SK-N-SH (cell line): ENCODE data around the gene IDH2. TPM values are rescaled to one million over a fixed set of nuclear protein-coding genes. Genes with fewer than 3 reads are reported as not detected.
A peak's percentile ranks its signal among the peaks of the same experiment; 100 is the strongest.

ENCODE experiments used
- CTCF ChIA-PET: fragments of 300-600, 350-600 bp; formaldehyde crosslinking; extraction: SDS; loops from one replicate; lab custom pipeline; 2021; lab: Yijun Ruan, JAX
- POLR2A ChIA-PET: fragments of 350-600 bp; sonication (Branson Sonifier 250); formaldehyde crosslinking; extraction: SDS; loops from one replicate; lab custom pipeline; 2020; ENCODE audit warnings: antibody characterized with exemption, inconsistent platforms; lab: Yijun Ruan, JAX
- DNase-seq: peaks from one replicate; pipeline ENCODE4 v3.0.0; 2012
- H2AFZ ChIP-seq: fragments of 200-600 bp; sonication (generic); 2 replicates; pipeline ENCODE4 v1.8.1; 2016; ENCODE audit warnings: antibody characterized with exemption, mild to moderate bottlenecking, low read depth
- H3F3A ChIP-seq: fragments of 200-600 bp; sonication (generic); replicated peaks from 2 replicates; pipeline ENCODE3; 2016; ENCODE audit warnings: antibody characterized with exemption, mild to moderate bottlenecking; ENCODE audit not compliant: insufficient read depth
- H3K27ac ChIP-seq, 2 experiments: fragments of 200-500 bp in 1 of 2; fragments of 200-600 bp in 1 of 2; sonication (Bioruptor generic) in 1 of 2; sonication (generic), shearing (Covaris generic) in 1 of 2; 2 replicates each; pipeline versions ENCODE4 v1.5.1 to v1.6.1; 2014 to 2016; ENCODE audit warnings: low read depth in 2 of 2, inconsistent platforms in 1 of 2, low read length in 1 of 2, mild to moderate bottlenecking in 1 of 2, mixed read lengths in 1 of 2
- H3K27me3 ChIP-seq: fragments of 200-600 bp; sonication (generic), shearing (Covaris generic); 2 replicates; pipeline ENCODE4 v1.6.1; 2016; ENCODE audit warnings: mixed run types; ENCODE audit not compliant: insufficient read depth
- H3K36me3 ChIP-seq, 2 experiments: fragments of 200-500 bp in 1 of 2; fragments of 200-600 bp in 1 of 2; sonication (Bioruptor generic) in 1 of 2; sonication (generic) in 1 of 2; replicated peaks in 1 of 2; 2 replicates each; pipeline versions ENCODE3 to v1.5.1; 2014 to 2016; ENCODE audit warnings: low read length in 1 of 2, mild to moderate bottlenecking in 1 of 2; ENCODE audit not compliant: insufficient read depth in 2 of 2, control insufficient read depth in 1 of 2
- H3K4me1 ChIP-seq, 2 experiments: fragments of 200-500 bp in 1 of 2; fragments of 200-600 bp in 1 of 2; sonication (Bioruptor generic) in 1 of 2; sonication (generic), shearing (Covaris generic) in 1 of 2; 2 replicates each; pipeline versions ENCODE4 v1.5.1 to v1.6.1; 2014 to 2016; ENCODE audit warnings: low read depth in 1 of 2, low read length in 1 of 2, mixed run types in 1 of 2; ENCODE audit not compliant: insufficient read depth in 2 of 2, control insufficient read depth in 1 of 2
- H3K4me2 ChIP-seq: fragments of 200-600 bp; sonication (generic), shearing (Covaris generic); 2 replicates; pipeline ENCODE4 v1.6.1; 2017; ENCODE audit warnings: mixed run types
- H3K4me3 ChIP-seq, 2 experiments: fragments of 200-500 bp in 1 of 2; fragments of 200-600 bp in 1 of 2; sonication (Bioruptor generic) in 1 of 2; sonication (generic), shearing (Covaris generic) in 1 of 2; 2 replicates each; pipeline versions ENCODE4 v1.5.1 to v1.8.1; 2014 to 2016; ENCODE audit warnings: low read depth in 2 of 2, inconsistent platforms in 1 of 2, low read length in 1 of 2, mild to moderate bottlenecking in 1 of 2, mixed read lengths in 1 of 2, moderate library complexity in 1 of 2
- H3K79me2 ChIP-seq: fragments of 200-600 bp; sonication (generic); 2 replicates; pipeline ENCODE4 v1.8.1; 2017; ENCODE audit warnings: mild to moderate bottlenecking; ENCODE audit not compliant: insufficient read depth
- H3K9ac ChIP-seq: fragments of 200-600 bp; sonication (generic); 2 replicates; pipeline ENCODE4 v1.6.1; 2017; ENCODE audit warnings: mixed run types
- H3K9me2 ChIP-seq: fragments of 200-600 bp; sonication (generic); 2 replicates; pipeline ENCODE4 v1.6.1; 2017; ENCODE audit warnings: mixed run types
- H3K9me3 ChIP-seq: fragments of 200-600 bp; sonication (generic); 2 replicates; pipeline ENCODE4 v1.6.1; 2017; ENCODE audit warnings: mixed run types, mild to moderate bottlenecking, moderate library complexity
- H4K20me1 ChIP-seq: fragments of 200-600 bp; sonication (generic); 2 replicates; pipeline ENCODE4 v1.6.1; 2017; ENCODE audit warnings: mild to moderate bottlenecking, mixed run types; ENCODE audit not compliant: insufficient read depth
- EZH2phosphoT487 ChIP-seq: fragments of 200-600 bp; sonication (generic); IDR thresholded peaks from 2 replicates; pipeline ENCODE4 v1.6.1; 2017; ENCODE audit warnings: low read depth, mixed run types, mild to moderate bottlenecking, antibody characterized with exemption, moderate library complexity, borderline replicate concordance
- FOXM1 ChIP-seq: IDR thresholded peaks from 2 replicates; pipeline ENCODE4 v1.4.0; 2012; ENCODE audit warnings: low read depth, mild to moderate bottlenecking
- GABPA ChIP-seq: IDR thresholded peaks from 2 replicates; pipeline ENCODE4 v1.4.0; 2012; ENCODE audit warnings: low read depth, mild to moderate bottlenecking
- IRF3 ChIP-seq: fragments of 150-350 bp; IDR thresholded peaks from 2 replicates; pipeline ENCODE4 v1.6.1; 2016; ENCODE audit warnings: mild to moderate bottlenecking, low read depth, low read length
- MAX ChIP-seq: IDR thresholded peaks from 2 replicates; pipeline ENCODE4 v1.4.0; 2012; ENCODE audit warnings: low read depth
- NRF1 ChIP-seq: IDR thresholded peaks from 2 replicates; pipeline ENCODE4 v1.6.1; 2012; ENCODE audit warnings: low read depth, mild to moderate bottlenecking, low read length
- RAD21 ChIP-seq: IDR thresholded peaks from 2 replicates; pipeline ENCODE4 v1.6.1; 2012; ENCODE audit warnings: mild to moderate bottlenecking, low read length
- TCF12 ChIP-seq: IDR thresholded peaks from 2 replicates; pipeline ENCODE4 v1.4.0; 2012
- TEAD4 ChIP-seq: IDR thresholded peaks from 2 replicates; pipeline ENCODE4 v1.4.0; 2012; ENCODE audit warnings: mild to moderate bottlenecking, borderline replicate concordance; ENCODE audit not compliant: insufficient read depth
- USF1 ChIP-seq: IDR thresholded peaks from 2 replicates; pipeline ENCODE4 v1.4.0; 2012; ENCODE audit warnings: low read depth, borderline replicate concordance
- USF2 ChIP-seq: fragments of 150-350 bp; IDR thresholded peaks from 2 replicates; pipeline ENCODE4 v1.6.1; 2017; ENCODE audit warnings: antibody characterized with exemption, low read length, low read depth, borderline replicate concordance
- YY1 ChIP-seq: IDR thresholded peaks from 2 replicates; pipeline ENCODE4 v1.4.0; 2012; ENCODE audit warnings: low read depth, mild to moderate bottlenecking
- WGBS: methylation state at CpG from one replicate; pipeline ENCODE4 v1.1.6; 2017; ENCODE audit warnings: low lambda C conversion rate; 5-methylcytosine and 5-hydroxymethylcytosine counted together
- polyA plus RNA-seq, 3 experiments: library from polyadenylated mRNA; depleted of rRNA; stranded (reverse); fragments of >200 nt; gene quantifications; 2 replicates each; pipeline ENCODE4 v1.2.3, GENCODE V29; 2012
- TF ChIP-seq, protein P1 (sequence below): IDR thresholded peaks from 2 replicates; pipeline ENCODE4; 2012
- TF ChIP-seq, protein P2 (sequence below): IDR thresholded peaks from 2 replicates; pipeline ENCODE4 v1.6.1; 2012; ENCODE audit warnings: mild to moderate bottlenecking, low read depth, low read length, moderate library complexity
- TF ChIP-seq, protein P3 (sequence below): IDR thresholded peaks from 2 replicates; pipeline ENCODE4 v1.4.0; 2012; ENCODE audit warnings: low read depth, borderline replicate concordance

The IDH2 gene
- polyA plus RNA-seq, 1 of the 3 experiments (the other 2 are of a cell fraction), result 25.2 TPM

DNA sequence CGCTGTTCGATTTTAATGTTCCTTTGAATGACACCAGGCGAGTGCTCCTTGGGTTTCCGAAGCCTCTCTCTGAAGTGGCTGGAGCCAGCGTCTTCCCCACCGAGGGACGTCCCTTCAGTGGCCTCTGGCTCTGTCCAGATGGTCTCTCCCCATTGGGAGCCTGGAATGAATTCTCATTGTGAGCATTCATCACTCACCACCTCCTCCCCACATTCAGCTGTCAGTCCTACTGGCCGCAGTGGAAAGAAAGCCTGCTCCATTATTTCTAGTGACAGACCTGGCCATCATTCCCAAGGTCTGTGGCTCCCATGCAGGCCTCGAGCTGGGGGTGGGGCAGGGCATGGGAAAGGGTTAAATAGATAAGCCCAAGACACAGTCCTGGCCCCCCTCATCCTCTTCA lies 65.9 kb downstream of the IDH2 start:
- H3K79me2 ChIP-seq, result no peaks in the 10 kb centered on the region; the same call in 1 of the 2 replicates
- no peaks in the 10 kb centered on the region for H3K9me3 ChIP-seq
- H3K4me2 ChIP-seq, result no peak overlapping the region
- H3K9me2 ChIP-seq, result no peaks in the 10 kb centered on the region
- no peak for DNase-seq
- H3K27me3 ChIP-seq, result no peaks in the 10 kb centered on the region
- no peak overlapping the region for H3K9ac ChIP-seq
- peaks cover 19 to 29% of the 10 kb centered on the region in 2 experiments; a peak in 3 of 4 replicates for H3K4me1 ChIP-seq
- no peak for TF ChIP-seq RAD21
- TF ChIP-seq FOXM1, result no peak
- TF ChIP-seq MAX, result no peak
- TF ChIP-seq NRF1, result no peak
- TF ChIP-seq, protein P1, sequence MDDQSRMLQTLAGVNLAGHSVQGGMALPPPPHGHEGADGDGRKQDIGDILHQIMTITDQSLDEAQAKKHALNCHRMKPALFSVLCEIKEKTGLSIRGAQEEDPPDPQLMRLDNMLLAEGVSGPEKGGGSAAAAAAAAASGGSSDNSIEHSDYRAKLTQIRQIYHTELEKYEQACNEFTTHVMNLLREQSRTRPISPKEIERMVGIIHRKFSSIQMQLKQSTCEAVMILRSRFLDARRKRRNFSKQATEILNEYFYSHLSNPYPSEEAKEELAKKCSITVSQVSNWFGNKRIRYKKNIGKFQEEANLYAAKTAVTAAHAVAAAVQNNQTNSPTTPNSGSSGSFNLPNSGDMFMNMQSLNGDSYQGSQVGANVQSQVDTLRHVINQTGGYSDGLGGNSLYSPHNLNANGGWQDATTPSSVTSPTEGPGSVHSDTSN, result no peak
- TF ChIP-seq TEAD4, result no peak
- no peak for TF ChIP-seq USF1
- TF ChIP-seq, protein P2, sequence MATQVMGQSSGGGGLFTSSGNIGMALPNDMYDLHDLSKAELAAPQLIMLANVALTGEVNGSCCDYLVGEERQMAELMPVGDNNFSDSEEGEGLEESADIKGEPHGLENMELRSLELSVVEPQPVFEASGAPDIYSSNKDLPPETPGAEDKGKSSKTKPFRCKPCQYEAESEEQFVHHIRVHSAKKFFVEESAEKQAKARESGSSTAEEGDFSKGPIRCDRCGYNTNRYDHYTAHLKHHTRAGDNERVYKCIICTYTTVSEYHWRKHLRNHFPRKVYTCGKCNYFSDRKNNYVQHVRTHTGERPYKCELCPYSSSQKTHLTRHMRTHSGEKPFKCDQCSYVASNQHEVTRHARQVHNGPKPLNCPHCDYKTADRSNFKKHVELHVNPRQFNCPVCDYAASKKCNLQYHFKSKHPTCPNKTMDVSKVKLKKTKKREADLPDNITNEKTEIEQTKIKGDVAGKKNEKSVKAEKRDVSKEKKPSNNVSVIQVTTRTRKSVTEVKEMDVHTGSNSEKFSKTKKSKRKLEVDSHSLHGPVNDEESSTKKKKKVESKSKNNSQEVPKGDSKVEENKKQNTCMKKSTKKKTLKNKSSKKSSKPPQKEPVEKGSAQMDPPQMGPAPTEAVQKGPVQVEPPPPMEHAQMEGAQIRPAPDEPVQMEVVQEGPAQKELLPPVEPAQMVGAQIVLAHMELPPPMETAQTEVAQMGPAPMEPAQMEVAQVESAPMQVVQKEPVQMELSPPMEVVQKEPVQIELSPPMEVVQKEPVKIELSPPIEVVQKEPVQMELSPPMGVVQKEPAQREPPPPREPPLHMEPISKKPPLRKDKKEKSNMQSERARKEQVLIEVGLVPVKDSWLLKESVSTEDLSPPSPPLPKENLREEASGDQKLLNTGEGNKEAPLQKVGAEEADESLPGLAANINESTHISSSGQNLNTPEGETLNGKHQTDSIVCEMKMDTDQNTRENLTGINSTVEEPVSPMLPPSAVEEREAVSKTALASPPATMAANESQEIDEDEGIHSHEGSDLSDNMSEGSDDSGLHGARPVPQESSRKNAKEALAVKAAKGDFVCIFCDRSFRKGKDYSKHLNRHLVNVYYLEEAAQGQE, result no peak
- no peak for TF ChIP-seq GABPA
- ChIA-PET POLR2A (no interaction called here), CTCF (interaction anchor here (0.8 kb wide), 1 partner anchor 12 kb away, joined by 3 read pairs; no protein-coding TSS in a partner anchor)
- no peaks in the 10 kb centered on the region for H3F3A ChIP-seq
- H3K4me3 ChIP-seq, result no peak overlapping the region
- H2AFZ ChIP-seq, result no peak overlapping the region
- no peak overlapping the region for H3K27ac ChIP-seq
- 93% methylated on average over 9 of the region's 9 CpGs for WGBS
- H3K36me3 ChIP-seq, result no peaks in the 10 kb centered on the region
- no peaks in the 10 kb centered on the region for H4K20me1 ChIP-seq

GRCh38 chr15:90035840-90036230 lies 66.4 kb downstream of the IDH2 start:
- DNase-seq, result no peak
- no peak for TF ChIP-seq TCF12
- TF ChIP-seq, protein P1, result no peak
- TF ChIP-seq RAD21, result no peak
- no peak for TF ChIP-seq EZH2phosphoT487
- TF ChIP-seq, protein P3, sequence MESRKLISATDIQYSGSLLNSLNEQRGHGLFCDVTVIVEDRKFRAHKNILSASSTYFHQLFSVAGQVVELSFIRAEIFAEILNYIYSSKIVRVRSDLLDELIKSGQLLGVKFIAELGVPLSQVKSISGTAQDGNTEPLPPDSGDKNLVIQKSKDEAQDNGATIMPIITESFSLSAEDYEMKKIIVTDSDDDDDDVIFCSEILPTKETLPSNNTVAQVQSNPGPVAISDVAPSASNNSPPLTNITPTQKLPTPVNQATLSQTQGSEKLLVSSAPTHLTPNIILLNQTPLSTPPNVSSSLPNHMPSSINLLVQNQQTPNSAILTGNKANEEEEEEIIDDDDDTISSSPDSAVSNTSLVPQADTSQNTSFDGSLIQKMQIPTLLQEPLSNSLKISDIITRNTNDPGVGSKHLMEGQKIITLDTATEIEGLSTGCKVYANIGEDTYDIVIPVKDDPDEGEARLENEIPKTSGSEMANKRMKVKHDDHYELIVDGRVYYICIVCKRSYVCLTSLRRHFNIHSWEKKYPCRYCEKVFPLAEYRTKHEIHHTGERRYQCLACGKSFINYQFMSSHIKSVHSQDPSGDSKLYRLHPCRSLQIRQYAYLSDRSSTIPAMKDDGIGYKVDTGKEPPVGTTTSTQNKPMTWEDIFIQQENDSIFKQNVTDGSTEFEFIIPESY, result no peak
- no peak for TF ChIP-seq TEAD4
- no peak for TF ChIP-seq USF2
- TF ChIP-seq GABPA, result no peak
- TF ChIP-seq IRF3, result no peak
- TF ChIP-seq YY1, result no peak

More at GRCh38 chr15:90035840-90036230, 66.4 kb downstream of the IDH2 start:
- ChIA-PET POLR2A (no interaction called here), CTCF (no interaction called here)
- Histone ChIP-seq H3K36me3 (no peaks in the 10 kb centered on the region), H3K9me3 (no peaks in the 10 kb centered on the region), H3K9ac (no peak overlapping the region), H3K27me3 (no peaks in the 10 kb centered on the region), H2AFZ (no peak overlapping the region), H3K79me2 (no peaks in the 10 kb centered on the region; the same call in 1 of the 2 replicates), H3K4me1 (peaks cover 24 to 29% of the 10 kb centered on the region in 2 experiments; a peak in 3 of 4 replicates), H3K4me3 (no peak overlapping the region), H3K27ac (no peak overlapping the region), H4K20me1 (no peaks in the 10 kb centered on the region), H3F3A (no peaks in the 10 kb centered on the region), H3K9me2 (no peaks in the 10 kb centered on the region), H3K4me2 (peak overlapping the region; percentile 46; the same call in 1 of the 2 replicates)
- 89% methylated on average over 10 of the region's 10 CpGs for WGBS
